HK-2 (cell line): Measurements from ENCODE around the gene UMODL1.

Experiments
- DNase-seq: peaks from one replicate; pipeline ENCODE4 v3.0.0-alpha.2; 2018; ENCODE audit not compliant: unreplicated experiment

The UMODL1 gene

GRCh38 chr21:42151148-42151947 lies 80.2 kb downstream of the UMODL1 start:
- DNase-seq: no peak

GRCh38 chr21:42151948-42152220 lies 80.8 kb downstream of the UMODL1 start:
- no peak for DNase-seq

GRCh38 chr21:42153046-42153686 lies 82.0 kb downstream of the UMODL1 start:
- DNase-seq: no peak

- no peak for DNase-seq
These were observed 82.6 kb downstream of the UMODL1 start for GRCh38 chr21:42153746-42154145.

- DNase-seq: no peak
These were observed 83.3 kb downstream of the UMODL1 start for GRCh38 chr21:42154237-42155044.

GRCh38 chr21:42155045-42155855 lies 84.1 kb downstream of the UMODL1 start:
- DNase-seq: no peak

GRCh38 chr21:42156690-42157605 lies 85.8 kb downstream of the UMODL1 start:
- DNase-seq: no peak

- DNase-seq: no peak
These were observed 86.6 kb downstream of the UMODL1 start for GRCh38 chr21:42157606-42158310.

GRCh38 chr21:42158846-42159245 lies 87.7 kb downstream of the UMODL1 start:
- no peak for DNase-seq

- no peak for DNase-seq
These were observed 88.5 kb downstream of the UMODL1 start for GRCh38 chr21:42159560-42160110.

- DNase-seq: no peak
These were observed 89.1 kb downstream of the UMODL1 start for GRCh38 chr21:42160111-42160721.

- DNase-seq: no peak
These were observed 89.6 kb downstream of the UMODL1 start for GRCh38 chr21:42160765-42161164.

- DNase-seq: no peak
These were observed 90.4 kb downstream of the UMODL1 start for GRCh38 chr21:42161401-42161955.

GRCh38 chr21:42161956-42162681 lies 91.0 kb downstream of the UMODL1 start:
- no peak for DNase-seq

- DNase-seq: no peak
These were observed 91.9 kb downstream of the UMODL1 start for GRCh38 chr21:42162831-42163510.

GRCh38 chr21:42163511-42163863 lies 92.4 kb downstream of the UMODL1 start:
- DNase-seq: no peak

GRCh38 chr21:42164064-42164789 lies 93.1 kb downstream of the UMODL1 start:
- DNase-seq: no peak
